ENCODE data around the gene GARRE1.

- TF ChIP-seq CTCF (IDR thresholded peaks at IDR 0.05): no peak
- no peak for TF ChIP-seq POLR2AphosphoS5 (IDR thresholded peaks at IDR 0.05)
- TF ChIP-seq POLR2A (IDR thresholded peaks at IDR 0.05): no peak
Observed at GRCh38 chr19:34257559-34257924, 3.2 kb downstream of the GARRE1 start.

Data from stomach (tissue), 4 donors.